CD14-positive monocyte (primary cell): ENCODE data around the gene HAGHL. TPM values are rescaled to one million over a fixed set of nuclear protein-coding genes. Genes with fewer than 3 reads are reported as not detected.

Experiments
- DNase-seq, 3 donors: peaks; one replicate each; pipeline ENCODE4 v3.0.0-alpha.2; 2011 to 2022
- H2AFZ ChIP-seq: 2 replicates; pipeline ENCODE4 v1.6.0; 2012; ENCODE audit warnings: mild to moderate bottlenecking, low read depth, low read length, inconsistent platforms; ENCODE audit not compliant: insufficient read depth, poor library complexity, severe bottlenecking
- H3K27ac ChIP-seq, 2 donors: 1 replicate in 1 of 2; 2 replicates in 1 of 2; pipeline ENCODE4 v1.5.1; 2012 to 2013; ENCODE audit warnings: low read length in 2 of 2, control low read depth in 1 of 2, inconsistent platforms in 1 of 2, low read depth in 1 of 2, mild to moderate bottlenecking in 1 of 2
- H3K27me3 ChIP-seq, 2 donors: one replicate each; pipeline versions ENCODE4 v1.6.0 to v1.6.1; 2011 to 2013; ENCODE audit warnings: low read length in 2 of 2; ENCODE audit not compliant: control insufficient read depth in 2 of 2, insufficient read depth in 2 of 2
- H3K36me3 ChIP-seq, 2 donors: replicated peaks in 1 of 2; 1 replicate in 1 of 2; 2 replicates in 1 of 2; pipeline versions ENCODE4 v1.5.1 to v1.6.1; 2012 to 2013; ENCODE audit warnings: low read length in 2 of 2, control low read depth in 1 of 2, inconsistent platforms in 1 of 2, mild to moderate bottlenecking in 1 of 2; ENCODE audit not compliant: insufficient read depth in 2 of 2, control insufficient read depth in 1 of 2
- H3K4me1 ChIP-seq, 2 donors: 1 replicate in 1 of 2; 2 replicates in 1 of 2; pipeline versions ENCODE4 v1.5.1 to v1.6.1; 2012 to 2013; ENCODE audit warnings: low read length in 2 of 2, control low read depth in 1 of 2, inconsistent platforms in 1 of 2, mild to moderate bottlenecking in 1 of 2, moderate library complexity in 1 of 2; ENCODE audit not compliant: insufficient read depth in 2 of 2, control insufficient read depth in 1 of 2
- H3K4me2 ChIP-seq: replicated peaks from 2 replicates; pipeline ENCODE3; 2012; ENCODE audit warnings: low read length, moderate library complexity, mild to moderate bottlenecking; ENCODE audit not compliant: poor library complexity, severe bottlenecking; ENCODE audit errors: extremely low read depth
- H3K4me3 ChIP-seq, 3 experiments: fragments of 200-600 bp in 1 of 3; sonication (generic) in 1 of 3; replicated peaks in 1 of 3; 1 replicate in 2 of 3; 2 replicates in 1 of 3; pipeline ENCODE4 v1.5.1; 2011 to 2013; ENCODE audit warnings: low read length in 3 of 3, mild to moderate bottlenecking in 3 of 3, control low read depth in 2 of 3, low read depth in 2 of 3, inconsistent platforms in 1 of 3, moderate library complexity in 1 of 3
- H3K79me2 ChIP-seq: 2 replicates; pipeline ENCODE4 v1.6.0; 2012; ENCODE audit warnings: mild to moderate bottlenecking, control low read depth, inconsistent platforms, low read length, moderate library complexity; ENCODE audit not compliant: insufficient read depth
- H3K9ac ChIP-seq: 2 replicates; pipeline ENCODE4 v1.6.0; 2017; ENCODE audit warnings: low read length, mild to moderate bottlenecking; ENCODE audit not compliant: insufficient read depth, poor library complexity, severe bottlenecking
- H3K9me3 ChIP-seq, 2 donors: replicated peaks in 1 of 2; 1 replicate in 1 of 2; 2 replicates in 1 of 2; pipeline versions ENCODE4 v1.5.1 to v1.6.1; 2012 to 2013; ENCODE audit warnings: low read length in 2 of 2, control low read depth in 1 of 2; ENCODE audit not compliant: control insufficient read depth in 1 of 2, insufficient read depth in 1 of 2
- H4K20me1 ChIP-seq: 2 replicates; pipeline ENCODE4 v1.6.0; 2012; ENCODE audit warnings: mild to moderate bottlenecking, low read length, control low read depth, moderate library complexity; ENCODE audit not compliant: insufficient read depth
- H3K27ac Mint-ChIP-seq, 7 donors: one replicate each; pipeline ENCODE4 v1.8.0; 2020; ENCODE audit warnings: mild to moderate bottlenecking in 7 of 7, mixed read lengths in 7 of 7, moderate library complexity in 6 of 7, inconsistent platforms in 2 of 7
- H3K27me3 Mint-ChIP-seq, 3 donors: one replicate each; pipeline ENCODE4 v1.8.0; 2021 to 2022; ENCODE audit warnings: low read depth in 3 of 3, mild to moderate bottlenecking in 3 of 3, mixed read lengths in 3 of 3, moderate library complexity in 3 of 3, inconsistent platforms in 1 of 3
- H3K36me3 Mint-ChIP-seq, 2 donors: one replicate each; pipeline ENCODE4 v1.8.0; 2020; ENCODE audit warnings: mixed read lengths in 2 of 2, inconsistent platforms in 1 of 2, mild to moderate bottlenecking in 1 of 2
- H3K4me1 Mint-ChIP-seq: one replicate; pipeline ENCODE4 v1.8.0; 2020; ENCODE audit warnings: mild to moderate bottlenecking, mixed read lengths
- H3K4me3 Mint-ChIP-seq, 2 donors: one replicate each; pipeline ENCODE4 v1.8.0; 2020; ENCODE audit warnings: mild to moderate bottlenecking in 2 of 2, mixed read lengths in 2 of 2, moderate library complexity in 1 of 2
- H3K9me3 Mint-ChIP-seq, 7 donors: one replicate each; pipeline ENCODE4 v1.8.0; 2020 to 2022; ENCODE audit warnings: mixed read lengths in 7 of 7, mild to moderate bottlenecking in 6 of 7, moderate library complexity in 6 of 7, inconsistent platforms in 2 of 7
- WGBS: methylation state at CpG from one replicate; pipeline ENCODE4 v1.1.5; 2013; ENCODE audit warnings: missing lambda C conversion rate; ENCODE audit not compliant: insufficient coverage; 5-methylcytosine and 5-hydroxymethylcytosine counted together
- intact Hi-C, 2 donors: fragments of 100-400 bp; cut with micrococcal nuclease; formaldehyde crosslinking; loops; one replicate each; pipeline versions ENCODE4 v1.15.0 to v1.15.1; 2023
- polyA plus RNA-seq, 3 donors: library from polyadenylated mRNA; depleted of rRNA in 1 of 3; unstranded in 2 of 3; stranded (reverse) in 1 of 3; fragments of 300-500 nt in 2 of 3; fragments of >200 nt in 1 of 3; fragmentation: Illumina TruSeq in 2 of 3; gene quantifications; 1 replicate in 2 of 3; 2 replicates in 1 of 3; pipeline ENCODE4 v1.2.3, GENCODE V29; 2012 to 2021
- TF ChIP-seq, protein P1 (sequence below): fragments of 200-600 bp; IDR thresholded peaks from one replicate; pipeline ENCODE4 v1.8.0; 2022; ENCODE audit warnings: antibody characterized with exemption, mild to moderate bottlenecking

Gene HAGHL
- polyA plus RNA-seq, 3 donors: 0.60 to 8.9 (median 1.5) TPM

DNA sequence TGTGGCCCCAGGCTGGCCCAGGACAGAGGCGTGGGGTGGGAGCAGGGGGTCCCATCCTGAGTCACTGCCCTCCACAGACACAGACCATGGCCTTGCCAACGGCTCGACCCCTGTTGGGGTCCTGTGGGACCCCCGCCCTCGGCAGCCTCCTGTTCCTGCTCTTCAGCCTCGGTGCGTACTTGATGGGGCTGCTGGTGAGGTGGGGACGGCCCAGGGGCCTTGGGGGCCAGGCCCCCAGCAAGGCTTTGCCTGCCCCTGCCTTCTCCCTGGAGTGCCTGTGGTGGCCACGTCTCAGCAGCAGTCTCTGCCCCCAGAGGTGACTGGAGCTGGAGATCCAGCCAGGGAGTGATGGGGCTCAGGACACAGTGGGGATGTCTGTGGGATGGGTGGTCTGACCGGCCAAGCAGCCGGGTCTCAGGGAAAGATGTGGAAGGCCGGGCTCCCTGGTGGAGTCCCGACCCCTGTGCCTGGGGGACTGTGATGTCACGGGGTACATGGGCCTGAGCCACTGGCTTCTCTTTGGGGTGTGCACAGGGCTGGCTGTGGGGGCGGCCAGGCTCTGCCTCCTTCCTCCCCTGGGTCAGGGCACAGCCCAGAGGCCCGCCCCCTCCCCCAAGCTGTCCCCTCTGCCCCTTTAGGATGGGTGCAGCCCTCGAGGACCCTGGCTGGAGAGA lies 35.8 kb downstream of the HAGHL start:
- H3K4me1 Mint-ChIP-seq: peaks cover 4% of the 10 kb centered on the region
- Histone ChIP-seq H3K4me1 (peaks cover 5 to 6% of the 10 kb centered on the region in 2 donors), H3K4me3 (no peak overlapping the region), H3K9me3 (no peaks in the 10 kb centered on the region), H3K27ac (no peak overlapping the region), H3K27me3 (no peaks in the 10 kb centered on the region), H3K4me2 (no peak overlapping the region), H2AFZ (no peak overlapping the region), H3K36me3 (no peaks in the 10 kb centered on the region), H4K20me1 (no peaks in the 10 kb centered on the region), H3K79me2 (no peaks in the 10 kb centered on the region), H3K9ac (no peak overlapping the region)
- no peaks in the 10 kb centered on the region for H3K9me3 Mint-ChIP-seq
- 97% methylated on average over 8 of the region's 17 CpGs for WGBS
- H3K4me3 Mint-ChIP-seq: no peak overlapping the region
- no peak overlapping the region for H3K27ac Mint-ChIP-seq
- intact Hi-C loops: no loop called here
- DNase-seq: no peak
- H3K36me3 Mint-ChIP-seq: no peaks in the 10 kb centered on the region
- TF ChIP-seq, protein P1, sequence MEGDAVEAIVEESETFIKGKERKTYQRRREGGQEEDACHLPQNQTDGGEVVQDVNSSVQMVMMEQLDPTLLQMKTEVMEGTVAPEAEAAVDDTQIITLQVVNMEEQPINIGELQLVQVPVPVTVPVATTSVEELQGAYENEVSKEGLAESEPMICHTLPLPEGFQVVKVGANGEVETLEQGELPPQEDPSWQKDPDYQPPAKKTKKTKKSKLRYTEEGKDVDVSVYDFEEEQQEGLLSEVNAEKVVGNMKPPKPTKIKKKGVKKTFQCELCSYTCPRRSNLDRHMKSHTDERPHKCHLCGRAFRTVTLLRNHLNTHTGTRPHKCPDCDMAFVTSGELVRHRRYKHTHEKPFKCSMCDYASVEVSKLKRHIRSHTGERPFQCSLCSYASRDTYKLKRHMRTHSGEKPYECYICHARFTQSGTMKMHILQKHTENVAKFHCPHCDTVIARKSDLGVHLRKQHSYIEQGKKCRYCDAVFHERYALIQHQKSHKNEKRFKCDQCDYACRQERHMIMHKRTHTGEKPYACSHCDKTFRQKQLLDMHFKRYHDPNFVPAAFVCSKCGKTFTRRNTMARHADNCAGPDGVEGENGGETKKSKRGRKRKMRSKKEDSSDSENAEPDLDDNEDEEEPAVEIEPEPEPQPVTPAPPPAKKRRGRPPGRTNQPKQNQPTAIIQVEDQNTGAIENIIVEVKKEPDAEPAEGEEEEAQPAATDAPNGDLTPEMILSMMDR: no peak
- peaks cover 0 to 2% (median 1%) of the 10 kb centered on the region in 3 donors for H3K27me3 Mint-ChIP-seq

- TF ChIP-seq, protein P1: no peak
- no peak overlapping the region for H3K4me3 ChIP-seq
- H3K27me3 ChIP-seq: no peaks in the 10 kb centered on the region
- H3K4me3 Mint-ChIP-seq: no peak overlapping the region
- H3K36me3 Mint-ChIP-seq: no peaks in the 10 kb centered on the region
- intact Hi-C loops: no loop called here
- H3K9me3 Mint-ChIP-seq: no peaks in the 10 kb centered on the region
- H3K4me1 ChIP-seq: no peaks in the 10 kb centered on the region
- H2AFZ ChIP-seq: no peak overlapping the region
- DNase-seq: no peak
- no peaks in the 10 kb centered on the region for H3K9me3 ChIP-seq
- no peaks in the 10 kb centered on the region for H3K79me2 ChIP-seq
- H3K9ac ChIP-seq: no peak overlapping the region
- no peak overlapping the region for H3K27ac ChIP-seq
- H3K36me3 ChIP-seq: no peaks in the 10 kb centered on the region
- 96% methylated on average over 16 of the region's 21 CpGs for WGBS
- H4K20me1 ChIP-seq: no peaks in the 10 kb centered on the region
- H3K27ac Mint-ChIP-seq: no peak overlapping the region
- H3K4me2 ChIP-seq: no peak overlapping the region
- no peaks in the 10 kb centered on the region for H3K4me1 Mint-ChIP-seq
- peaks cover 0 to 6% (median 1%) of the 10 kb centered on the region in 3 donors for H3K27me3 Mint-ChIP-seq
Observed at GRCh38 chr16:763369-764183, 36.7 kb downstream of the HAGHL start.
